Motor neuron (in vitro differentiated cells): ENCODE data around the gene DHX30. TPM values are rescaled to one million over a fixed set of nuclear protein-coding genes. Genes with fewer than 3 reads are reported as not detected.
"Not testable (repeated sequence)": the region's sequence is repeated elsewhere in the genome, so short reads cannot be mapped to it uniquely, and the experiment has no call there.

Experiments used
- ATAC-seq, 8 experiments: fragments of 200-7000 bp; cut with Tn5 transposase; replicated peaks in 6 of 8; 2 replicates each; pipeline ENCODE4 v1.8.0; 2021; ENCODE audit warnings: mild to moderate bottlenecking in 8 of 8, moderate library complexity in 8 of 8
- H3K27ac ChIP-seq, 2 donors: fragments of 250-450 bp; sonication (Bioruptor Pico); 2 replicates each; pipeline ENCODE4 v1.9.0; 2021; ENCODE audit warnings: antibody characterized with exemption in 2 of 2, mild to moderate bottlenecking in 2 of 2, moderate library complexity in 1 of 2
- H3K4me1 ChIP-seq, 2 donors: fragments of 250-450 bp; sonication (Bioruptor Pico); replicated peaks in 1 of 2; 2 replicates each; pipeline ENCODE4 v1.6.1; 2021; ENCODE audit warnings: antibody characterized with exemption in 2 of 2, mild to moderate bottlenecking in 2 of 2, moderate library complexity in 1 of 2
- H3K4me3 ChIP-seq, 5 donors: fragments of 250-450 bp; sonication (Bioruptor Pico); 2 replicates each; pipeline ENCODE4 v1.9.0; 2021; ENCODE audit warnings: antibody characterized with exemption in 5 of 5, mild to moderate bottlenecking in 5 of 5, moderate library complexity in 4 of 5
- WGBS, 10 experiments: fragments of 450-650 bp; shearing (Covaris generic); methylation state at CpG; one replicate each; pipeline ENCODE4 v1.0.0; 2022; 5-methylcytosine and 5-hydroxymethylcytosine counted together
- in situ Hi-C, 9 experiments: fragments of 400-800 bp; cut with MboI; loops; one replicate each; pipeline ENCODE4 v1.15.0; 2021; ENCODE audit warnings: low sequenced_read_pairs in 9 of 9, low pct_unique_long_range_greater_than_20kb in 2 of 9; ENCODE audit not compliant: unreplicated experiment in 9 of 9
- total RNA-seq, 8 experiments: library from RNA; unstranded; fragments of 300-600 nt; gene quantifications; 2 replicates each; pipeline versions ENCODE4 v1.2.3 to v1.2.4, GENCODE V29; 2022

DHX30 gene
- total RNA-seq, 8 experiments from 2014 or later: 44.7 to 98.8 (median 56.8) TPM

GRCh38 chr3:47877290-47877689 is 74.4 kb downstream of the DHX30 start:
- Histone ChIP-seq H3K27ac (no peak overlapping the region), H3K4me1 (no peaks in the 10 kb centered on the region), H3K4me3 (no peak overlapping the region)
- ATAC-seq: no peak
- WGBS, 10 experiments: 20 to 100% (median 92%) methylated on average over 1 to 3 of the region's 3 CpGs; no CpG with 5 or more reads in 2 of the 10 experiments
- in situ Hi-C loops: no loop called here

GRCh38 chr3:47877719-47878118 is 74.8 kb downstream of the DHX30 start:
- H3K4me3 ChIP-seq: no peak overlapping the region
- no peak overlapping the region for H3K27ac ChIP-seq
- in situ Hi-C loops: no loop called here
- no peak for ATAC-seq
- H3K4me1 ChIP-seq: no peaks in the 10 kb centered on the region

- ATAC-seq: no peak
- Histone ChIP-seq H3K4me1 (no peaks in the 10 kb centered on the region), H3K4me3 (no peak overlapping the region), H3K27ac (no peak overlapping the region)
- 11 to 100% (median 100%) methylated on average over 1 to 2 of the region's 2 CpGs; no CpG with 5 or more reads in 3 of the 10 experiments for WGBS, 10 experiments
- in situ Hi-C loops: no loop called here
These were observed 79.4 kb downstream of the DHX30 start for GRCh38 chr3:47882338-47882737.

- Histone ChIP-seq H3K4me3 (no peak overlapping the region), H3K4me1 (peaks cover 12 to 14% of the 10 kb centered on the region in 2 donors), H3K27ac (no peak overlapping the region)
- in situ Hi-C loops: no loop called here
- ATAC-seq: no peak
- WGBS, 10 experiments: 61 to 95% (median 71%) methylated on average over 1 to 3 of the region's 3 CpGs; no CpG with 5 or more reads in 5 of the 10 experiments
These were observed 81.7 kb downstream of the DHX30 start for GRCh38 chr3:47884603-47885002.

GRCh38 chr3:47885168-47885567 is 82.2 kb downstream of the DHX30 start:
- ATAC-seq: no peak
- H3K4me1 ChIP-seq: peaks cover 12 to 18% of the 10 kb centered on the region in 2 donors
- in situ Hi-C loops: no loop called here
- WGBS, 10 experiments: 80 to 100% (median 100%) methylated on average over 1 of the region's 1 CpG; no CpG with 5 or more reads in 1 of the 10 experiments
- no peak overlapping the region for H3K4me3 ChIP-seq
- H3K27ac ChIP-seq: no peak overlapping the region

- H3K27ac ChIP-seq, in situ Hi-C loops: not testable (repeated sequence)
These were observed 85.1 kb downstream of the DHX30 start for GRCh38 chr3:47887991-47888390.

GRCh38 chr3:47888986-47889757 is 86.2 kb downstream of the DHX30 start:
- ATAC-seq: peak in 1 of 8 experiments; percentile 13
- peak overlapping the region in 3 of 5 donors; percentile 21 to 33 (median 31) for H3K4me3 ChIP-seq
- H3K27ac ChIP-seq: peak overlapping the region; percentile 86 to 89
- 82 to 100% (median 94%) methylated on average over 2 to 3 of the region's 4 CpGs; no CpG with 5 or more reads in 1 of the 10 experiments for WGBS, 10 experiments
- in situ Hi-C loops: no loop called here
- peaks cover 44 to 58% of the 10 kb centered on the region in 2 donors for H3K4me1 ChIP-seq

More at GRCh38 chr3:47887991-47888390, 85.1 kb downstream of the DHX30 start:
- ATAC-seq, H3K4me3 ChIP-seq: not testable (repeated sequence)
- peaks cover 34 to 46% of the 10 kb centered on the region in 2 donors for H3K4me1 ChIP-seq
- WGBS, 10 experiments: 60 to 100% (median 80%) methylated on average over 1 to 2 of the region's 9 CpGs; no CpG with 5 or more reads in 7 of the 10 experiments

- peaks cover 44 to 59% of the 10 kb centered on the region in 2 donors for H3K4me1 ChIP-seq
- WGBS, 10 experiments: 0 to 68% (median 0%) methylated on average over 1 to 3 of the region's 3 CpGs
- in situ Hi-C loops: no loop called here
- peak overlapping the region; percentile 86 to 89 for H3K27ac ChIP-seq
- peak overlapping the region; percentile 2 to 33 (median 23) for H3K4me3 ChIP-seq
- ATAC-seq: peak in 4 of 8 experiments; percentile 40 to 59 (median 48)
These were observed 87.3 kb downstream of the DHX30 start for GRCh38 chr3:47890126-47890827.

GRCh38 chr3:47890828-47891612 is 88.1 kb downstream of the DHX30 start:
- ATAC-seq: peak in 5 of 8 experiments; percentile 78 to 87 (median 83)

GRCh38 chr3:47891613-47892005 is 88.7 kb downstream of the DHX30 start:
- peak in 1 of 8 experiments; percentile 7 for ATAC-seq
- WGBS, 10 experiments: 40 to 100% (median 46%) methylated on average over 1 to 2 of the region's 3 CpGs; no CpG with 5 or more reads in 6 of the 10 experiments
- in situ Hi-C loops: no loop called here
- Histone ChIP-seq H3K4me1 (peaks cover 44 to 59% of the 10 kb centered on the region in 2 donors), H3K27ac (peak overlapping the region; percentile 86 to 89), H3K4me3 (peak overlapping the region in 4 of 5 donors; percentile 1 to 33 (median 27))

More at GRCh38 chr3:47890828-47891612, 88.1 kb downstream of the DHX30 start:
- in situ Hi-C loops: no loop called here
- H3K27ac ChIP-seq: peak overlapping the region; percentile 86 to 89
- WGBS, 10 experiments: 0 to 68% (median 19%) methylated on average over 3 to 6 of the region's 10 CpGs; no CpG with 5 or more reads in 2 of the 10 experiments
- H3K4me1 ChIP-seq: peaks cover 44 to 59% of the 10 kb centered on the region in 2 donors
- H3K4me3 ChIP-seq: peak overlapping the region; percentile 1 to 33 (median 23)

GRCh38 chr3:47892286-47893040 is 89.5 kb downstream of the DHX30 start:
- peaks cover 44 to 59% of the 10 kb centered on the region in 2 donors for H3K4me1 ChIP-seq
- peak overlapping the region in 3 of 5 donors; percentile 17 to 33 (median 31) for H3K4me3 ChIP-seq
- peak overlapping the region; percentile 86 to 89 for H3K27ac ChIP-seq
- 0 to 100% (median 83%) methylated on average over 1 to 13 of the region's 15 CpGs for WGBS, 10 experiments
- in situ Hi-C loops: no loop called here
- ATAC-seq: peak in 5 of 8 experiments; percentile 54 to 69 (median 57)

GRCh38 chr3:47895241-47895640 is 92.3 kb downstream of the DHX30 start:
- no peak for ATAC-seq
- H3K4me1 ChIP-seq: peaks cover 43 to 49% of the 10 kb centered on the region in 2 donors
- in situ Hi-C loops: no loop called here
- WGBS, 10 experiments: 70 to 100% (median 100%) methylated on average over 1 to 3 of the region's 3 CpGs; no CpG with 5 or more reads in 3 of the 10 experiments
- no peak overlapping the region for H3K27ac ChIP-seq
- no peak overlapping the region for H3K4me3 ChIP-seq
